Testis (tissue), 3 donors: ENCODE results near the gene SIRPB2. TPM values are rescaled to one million over a fixed set of nuclear protein-coding genes. Genes with fewer than 3 reads are reported as not detected.

Experiments used
- DNase-seq: peaks from one replicate; pipeline ENCODE4 v3.0.0-alpha.2; 2019
- H3K27ac ChIP-seq, 2 donors: fragments of 200-600 bp; sonication (generic); one replicate each; pipeline ENCODE4 v1.5.1; 2019
- H3K27me3 ChIP-seq: fragments of 200-600 bp; sonication (generic); one replicate; pipeline ENCODE4 v1.5.1; 2019
- H3K36me3 ChIP-seq: fragments of 200-600 bp; sonication (generic); one replicate; pipeline ENCODE4 v1.5.1; 2017; ENCODE audit warnings: low read depth; ENCODE audit errors: missing control alignments
- H3K4me1 ChIP-seq: fragments of 200-600 bp; sonication (generic); one replicate; pipeline ENCODE4 v1.5.1; 2019
- H3K4me3 ChIP-seq, 2 donors: fragments of 200-600 bp; sonication (generic); one replicate each; pipeline ENCODE4 v1.5.1; 2017 to 2019
- H3K9me3 ChIP-seq: fragments of 200-600 bp; sonication (generic); one replicate; pipeline ENCODE4 v1.5.1; 2017
- CTCF ChIP-seq, 3 experiments: fragments of 450-650 bp in 2 of 3; fragments of 200-600 bp in 1 of 3; sonication (generic) in 1 of 3; IDR thresholded peaks; one replicate each; pipeline ENCODE4 v1.5.1; 2016 to 2019; ENCODE audit warnings: antibody characterized with exemption in 3 of 3, mild to moderate bottlenecking in 2 of 3, moderate library complexity in 1 of 3
- POLR2A ChIP-seq: fragments of 450-650 bp; IDR thresholded peaks from one replicate; pipeline ENCODE4 v1.6.1; 2017; ENCODE audit warnings: antibody characterized with exemption, mild to moderate bottlenecking, moderate library complexity
- WGBS, 2 donors: methylation state at CpG; one replicate each; pipeline ENCODE4 v1.1.5; 2018; 5-methylcytosine and 5-hydroxymethylcytosine counted together
- intact Hi-C: fragments of 100-400 bp; cut with DNase I; formaldehyde crosslinking; loops from one replicate; pipeline ENCODE4 v1.15.1; 2023; ENCODE audit warnings: low total_unique reads
- polyA plus RNA-seq: library from polyadenylated mRNA; stranded (reverse); fragments of 350-450 nt; fragmentation: Illumina TruSeq; extraction: RNeasy Lipid Tissue Mini Kit (QIAGEN cat#74804); gene quantifications from one replicate; pipeline ENCODE4 v1.2.3, GENCODE V29; 2014; ENCODE audit warnings: low read depth, low replicate concordance; ENCODE audit not compliant: insufficient read depth
- total RNA-seq, 2 donors: library from RNA; depleted of rRNA; stranded (reverse); fragments of >200 nt; gene quantifications; one replicate each; pipeline ENCODE4 v1.2.3, GENCODE V29; 2016

Gene SIRPB2
- total and polyA plus RNA-seq, 3 donors from 2014 or later, result 0.63 to 3.3 (median 1.5) TPM

GRCh38 chr20:1517010-1517409 is 25.8 kb upstream of the SIRPB2 start:
- no peaks in the 10 kb centered on the region for H3K9me3 ChIP-seq
- no peaks in the 10 kb centered on the region for H3K27me3 ChIP-seq
- WGBS, 2 donors, result 63 to 79% methylated on average over 5 of the region's 5 CpGs
- H3K27ac ChIP-seq, result no peak overlapping the region
- intact Hi-C loops, result no loop called here
- H3K4me3 ChIP-seq, result no peak overlapping the region
- no peaks in the 10 kb centered on the region for H3K36me3 ChIP-seq
- no peaks in the 10 kb centered on the region for H3K4me1 ChIP-seq
- TF ChIP-seq CTCF (IDR thresholded peaks at IDR 0.05) (no peak), POLR2A (no peak)
- no peak for DNase-seq

GRCh38 chr20:1513801-1514200 is 22.6 kb upstream of the SIRPB2 start:
- H3K27ac ChIP-seq, result no peak overlapping the region
- H3K36me3 ChIP-seq, result no peaks in the 10 kb centered on the region
- H3K9me3 ChIP-seq, result no peaks in the 10 kb centered on the region
- intact Hi-C loops, result no loop called here
- no peak overlapping the region for H3K4me3 ChIP-seq
- H3K4me1 ChIP-seq, result no peaks in the 10 kb centered on the region
- WGBS, 2 donors, result 57 to 76% methylated on average over 1 of the region's 1 CpG
- TF ChIP-seq CTCF (IDR thresholded peaks at IDR 0.05) (no peak), POLR2A (no peak)
- no peaks in the 10 kb centered on the region for H3K27me3 ChIP-seq
- no peak for DNase-seq

DNA sequence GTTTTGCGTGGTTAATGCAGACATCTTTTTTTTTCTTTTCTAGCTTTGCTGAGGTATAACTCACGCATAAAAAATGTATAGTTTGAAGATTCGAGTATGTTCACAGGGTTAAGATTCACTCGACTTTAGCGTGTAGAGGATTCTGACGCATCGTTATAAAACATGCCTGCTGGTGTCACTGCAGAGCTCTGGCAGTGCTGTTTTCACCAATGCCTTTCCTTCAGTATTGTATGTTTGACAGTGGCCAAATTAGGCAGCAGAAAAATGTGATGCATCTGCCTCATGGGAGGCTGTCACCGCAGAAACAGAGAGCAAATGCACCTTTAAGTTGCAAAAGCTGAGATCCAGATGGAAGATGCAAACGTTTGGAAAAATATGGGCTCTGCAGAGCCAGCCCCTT is 18.0 kb upstream of the SIRPB2 start:
- TF ChIP-seq CTCF (IDR thresholded peaks at IDR 0.05) (no peak), POLR2A (no peak)
- intact Hi-C loops, result no loop called here
- no peak overlapping the region for H3K27ac ChIP-seq
- DNase-seq, result no peak
- H3K36me3 ChIP-seq, result no peaks in the 10 kb centered on the region
- 50 to 73% methylated on average over 8 to 9 of the region's 9 CpGs for WGBS, 2 donors
- H3K4me1 ChIP-seq, result no peaks in the 10 kb centered on the region
- no peaks in the 10 kb centered on the region for H3K9me3 ChIP-seq
- no peaks in the 10 kb centered on the region for H3K27me3 ChIP-seq
- no peak overlapping the region for H3K4me3 ChIP-seq

- Histone ChIP-seq H3K4me1 (no peaks in the 10 kb centered on the region), H3K4me3 (no peak overlapping the region), H3K36me3 (no peaks in the 10 kb centered on the region), H3K27me3 (no peaks in the 10 kb centered on the region), H3K27ac (no peak overlapping the region), H3K9me3 (no peaks in the 10 kb centered on the region)
- TF ChIP-seq POLR2A (no peak), CTCF (IDR thresholded peaks at IDR 0.05) (no peak)
- intact Hi-C loops, result no loop called here
- DNase-seq, result no peak
Measured at GRCh38 chr20:1508574-1508973, 17.4 kb upstream of the SIRPB2 start.

DNA sequence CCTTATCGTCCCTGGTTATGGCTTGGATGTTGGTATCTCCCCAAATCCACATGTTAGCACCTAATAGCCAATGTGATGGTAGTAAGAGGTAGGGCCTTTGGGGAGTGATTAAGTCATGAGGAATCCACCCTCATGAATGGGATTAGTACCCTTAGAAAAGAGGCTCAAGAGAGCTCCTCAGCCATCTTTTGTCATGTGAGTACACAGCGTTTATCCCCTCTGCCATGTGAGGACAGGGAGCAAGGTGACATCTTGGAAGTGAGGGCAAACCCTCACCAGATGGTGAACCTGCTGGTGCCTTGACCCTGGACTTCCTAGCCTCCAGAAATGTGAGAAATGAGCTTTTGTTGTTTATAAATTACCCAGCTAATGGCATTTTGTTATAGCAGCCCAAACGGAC is 16.1 kb upstream of the SIRPB2 start:
- DNase-seq, result no peak
- Histone ChIP-seq H3K4me3 (no peak overlapping the region), H3K27me3 (no peaks in the 10 kb centered on the region), H3K4me1 (no peaks in the 10 kb centered on the region), H3K9me3 (no peaks in the 10 kb centered on the region), H3K27ac (no peak overlapping the region), H3K36me3 (no peaks in the 10 kb centered on the region)
- WGBS, 2 donors, result 82 to 89% methylated on average over 2 to 3 of the region's 3 CpGs
- intact Hi-C loops, result no loop called here
- no peak for TF ChIP-seq CTCF (IDR thresholded peaks at IDR 0.05)
- no peak for TF ChIP-seq POLR2A
